Ovary (tissue), 3 donors: ENCODE measurements around the gene NPPC.

Experiments used
- CTCF ChIP-seq, 3 donors: fragments of 450-650 bp in 2 of 3; fragments of 200-600 bp in 1 of 3; IDR thresholded peaks; one replicate each; pipeline versions ENCODE4 v1.5.1 to v1.8.0; 2016 to 2022; ENCODE audit warnings: antibody characterized with exemption in 3 of 3, mild to moderate bottlenecking in 1 of 3
- EP300 ChIP-seq: sonication (generic); formaldehyde crosslinking; IDR thresholded peaks from one replicate; pipeline ENCODE4 v1.6.1; 2017; ENCODE audit warnings: antibody characterized with exemption
- POLR2A ChIP-seq: fragments of 450-650 bp; IDR thresholded peaks from one replicate; pipeline ENCODE4 v1.6.1; 2017; ENCODE audit warnings: antibody characterized with exemption, mild to moderate bottlenecking, moderate library complexity
- donor health status: DM: no; HTN: no; CAD: no.

GRCh38 chr2:231925303-231926179 is 655 bp downstream of the NPPC start:
- TF ChIP-seq CTCF (IDR thresholded peaks at IDR 0.05) = peak; percentile 80 to 91 (median 86)
- no peak for TF ChIP-seq EP300
- TF ChIP-seq POLR2A = no peak
